K562 (cell line): ENCODE results near the gene CHMP1A. TPM values are rescaled to one million over a fixed set of nuclear protein-coding genes. Genes with fewer than 3 reads are reported as not detected.
A peak's percentile ranks its signal among the peaks of the same experiment; 100 is the strongest.

Experiments
- COPS2 ChIP-seq: fragments of 450-650 bp; conservative IDR thresholded peaks from 2 replicates; pipeline ENCODE4 v1.6.1; 2016; ENCODE audit warnings: mild to moderate bottlenecking, moderate library complexity
- FOXJ2 ChIP-seq: fragments of 200-800 bp; sonication (Bioruptor generic); IDR thresholded peaks from 2 replicates; pipeline ENCODE4 v1.6.1; 2016; ENCODE audit warnings: missing genetic modification characterization, missing compliant biosample characterization
- GTF2A2 ChIP-seq: IDR thresholded peaks from 2 replicates; pipeline ENCODE4 v1.6.1; 2016; ENCODE audit warnings: mild to moderate bottlenecking, missing genetic modification characterization, missing compliant biosample characterization
- HDAC8 ChIP-seq: fragments of 450-650 bp; IDR thresholded peaks from 2 replicates; pipeline ENCODE4 v1.6.1; 2016; ENCODE audit warnings: mild to moderate bottlenecking, missing genetic modification characterization, moderate library complexity, missing compliant biosample characterization
- L3MBTL2 ChIP-seq: fragments of 450-650 bp; IDR thresholded peaks from 2 replicates; pipeline ENCODE4 v1.6.1; 2016; ENCODE audit warnings: mild to moderate bottlenecking, moderate library complexity
- NCOA6 ChIP-seq: fragments of 450-650 bp; IDR thresholded peaks from 2 replicates; pipeline ENCODE4 v1.6.1; 2017; ENCODE audit warnings: mild to moderate bottlenecking
- PBX2 ChIP-seq, 2 experiments: IDR thresholded peaks in 1 of 2; conservative IDR thresholded peaks in 1 of 2; 2 replicates each; pipeline ENCODE4 v1.6.1; 2016; ENCODE audit warnings: low read depth in 2 of 2, mild to moderate bottlenecking in 1 of 2, missing compliant biosample characterization in 1 of 2, missing genetic modification characterization in 1 of 2, moderate library complexity in 1 of 2
- RBBP5 ChIP-seq: fragments of 200-600 bp; sonication (generic); IDR thresholded peaks from 2 replicates; pipeline ENCODE4 v1.6.1; 2012; ENCODE audit warnings: borderline replicate concordance, mild to moderate bottlenecking, low read length, control low read depth, inconsistent platforms; ENCODE audit not compliant: insufficient read depth, poor library complexity, severe bottlenecking
- SIN3A ChIP-seq, 2 experiments: fragments of 150-350 bp in 1 of 2; IDR thresholded peaks; 2 replicates each; pipeline ENCODE4 v1.6.1; 2011 to 2016; ENCODE audit warnings: borderline replicate concordance in 2 of 2, low read depth in 2 of 2, low read length in 2 of 2, mild to moderate bottlenecking in 2 of 2, moderate library complexity in 2 of 2; ENCODE audit not compliant: control insufficient read depth in 1 of 2
- SRSF1 ChIP-seq: fragments of 200-400 bp; formaldehyde crosslinking; IDR thresholded peaks from 2 replicates; pipeline ENCODE4 v1.6.1; 2017; ENCODE audit warnings: mild to moderate bottlenecking, low read depth, low read length, moderate library complexity
- SRSF7 ChIP-seq: fragments of 200-400 bp; formaldehyde crosslinking; optimal IDR thresholded peaks from 2 replicates; pipeline ENCODE3; 2017; ENCODE audit warnings: mild to moderate bottlenecking, low read depth, low read length
- STAG1 ChIP-seq: sonication (generic); formaldehyde crosslinking; IDR thresholded peaks from 2 replicates; pipeline ENCODE4 v1.5.0; 2020; ENCODE audit warnings: missing genetic modification reagents, borderline replicate concordance
- THRB ChIP-seq: fragments of 450-650 bp; formaldehyde crosslinking; conservative IDR thresholded peaks from 2 replicates; pipeline ENCODE4 v1.4.0; 2022; ENCODE audit warnings: mild to moderate bottlenecking, missing genetic modification characterization
- U2AF2 ChIP-seq: fragments of 200-400 bp; formaldehyde crosslinking; optimal IDR thresholded peaks from 2 replicates; pipeline ENCODE3; 2017; ENCODE audit warnings: low read depth, mild to moderate bottlenecking, low read length
- UBTF ChIP-seq, 2 experiments: IDR thresholded peaks; 2 replicates each; pipeline ENCODE4 v1.6.1; 2012; ENCODE audit warnings: improper control_type of control experiment in 2 of 2, low read depth in 2 of 2, low read length in 2 of 2, borderline replicate concordance in 1 of 2
- ZBTB34 ChIP-seq: fragments of 250-450 bp; sonication (Bioruptor Pico); IDR thresholded peaks from 2 replicates; pipeline ENCODE4 v1.8.0; 2021; ENCODE audit warnings: mild to moderate bottlenecking, moderate library complexity
- ZNF140 ChIP-seq: fragments of 250-450 bp; sonication (Bioruptor Pico); IDR thresholded peaks from 2 replicates; pipeline ENCODE4 v1.8.0; 2021; ENCODE audit warnings: moderate library complexity, mild to moderate bottlenecking, inconsistent platforms
- ZNF584 ChIP-seq: fragments of 200-800 bp; sonication (Bioruptor generic); IDR thresholded peaks from 2 replicates; pipeline ENCODE4 v1.6.1; 2016; ENCODE audit warnings: low read depth, mild to moderate bottlenecking, missing genetic modification characterization, missing compliant biosample characterization
- polyA plus RNA-seq, 8 experiments: library from polyadenylated mRNA; depleted of rRNA in 4 of 8; stranded (reverse) in 5 of 8; unstranded in 3 of 8; fragments of >200 nt; fragmentation: Nextera tagmentation in 2 of 8; fragmentation: Illumina TruSeq in 1 of 8; extraction: Ambion mirVana in 2 of 8; extraction: Trizol in 1 of 8; gene quantifications; 2 replicates each; pipeline versions ENCODE4 v1.2.1 to v1.2.3, GENCODE V29; 2011 to 2014; ENCODE audit warnings: inconsistent platforms in 1 of 8, missing spikeins in 1 of 8
- total RNA-seq, 7 experiments: library from RNA; depleted of rRNA in 6 of 7; stranded (reverse); fragments of >200 nt in 6 of 7; fragmentation: Illumina TruSeq in 2 of 7; extraction: Trizol in 2 of 7; gene quantifications; 2 replicates each; pipeline versions ENCODE4 v1.2.1 to v1.2.3, GENCODE V29; 2011 to 2021; ENCODE audit warnings: low replicate concordance in 1 of 7

CHMP1A gene
- total and polyA plus RNA-seq, 9 of the 15 experiments (the other 6 are each of a cell fraction or from before 2014, with no cell fraction given) = 0.83 to 79.9 (median 45.2) TPM

- TF ChIP-seq RBBP5 = no peak
- no peak for TF ChIP-seq SRSF7
- TF ChIP-seq THRB (CRISPR knock-in tag) = no peak
- TF ChIP-seq HDAC8 (tag) = no peak
- TF ChIP-seq PBX2 (CRISPR knock-in tag; IDR thresholded peaks at IDR 0.05; ENCODE audit: low read depth) = no peak
- no peak for TF ChIP-seq PBX2 (tag; conservative IDR thresholded peaks at IDR 0.05; ENCODE audit: low read depth)
- no peak for TF ChIP-seq SRSF1
- peak; percentile 92 to 97 for TF ChIP-seq UBTF (IDR thresholded peaks at IDR 0.05; ENCODE audit: borderline replicate concordance in 1 of 2, low read depth in 2 of 2, low read length in 2 of 2)
- TF ChIP-seq GTF2A2 (tag) = no peak
- peak; percentile 66; the same call in 1 of the 2 replicates for TF ChIP-seq STAG1
- peak; percentile 73 for TF ChIP-seq L3MBTL2
- TF ChIP-seq SIN3A (IDR thresholded peaks at IDR 0.05; ENCODE audit: borderline replicate concordance in 2 of 2, control insufficient read depth in 1 of 2, low read depth in 2 of 2, low read length in 2 of 2) = peak in 1 of 2 experiments; percentile 73; a peak in 1 of 4 replicates
- no peak for TF ChIP-seq ZBTB34 (CRISPR knock-in tag)
- no peak for TF ChIP-seq U2AF2
- no peak for TF ChIP-seq ZNF584
- TF ChIP-seq NCOA6 = no peak; the same call in 1 of the 2 replicates
- no peak for TF ChIP-seq COPS2
- TF ChIP-seq FOXJ2 = no peak
- no peak for TF ChIP-seq ZNF140 (CRISPR knock-in tag)
Observed at GRCh38 chr16:89700649-89701424, 43.3 kb upstream of the CHMP1A start (continued).
